ENCODE data around the gene LRCH4.

Gene LRCH4

DNA sequence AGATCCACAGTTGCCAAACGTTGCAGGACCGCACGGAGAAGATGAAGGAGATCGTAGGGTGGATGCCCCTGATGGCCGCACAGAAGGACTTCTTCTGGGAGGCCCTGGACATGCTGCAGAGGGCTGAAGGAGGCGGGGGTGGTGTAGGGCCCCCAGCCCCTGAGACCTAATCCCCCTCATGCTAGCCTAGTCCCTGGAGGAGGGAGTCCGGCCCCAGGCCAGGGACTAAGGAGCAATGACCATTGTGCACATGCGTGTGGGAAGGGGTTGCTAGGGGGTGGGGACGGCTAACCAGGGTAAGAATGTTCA, 14.8 kb upstream of the LRCH4 start:
- Histone ChIP-seq H3K36me3 (ENCODE audit: insufficient read depth, low read length) (no peaks in the 10 kb centered on the region), H3K27me3 (ENCODE audit: insufficient read depth, low read length) (no peaks in the 10 kb centered on the region), H2AFZ (ENCODE audit: low read depth, low read length) (no peak overlapping the region), H3K9me3 (ENCODE audit: low read length) (no peaks in the 10 kb centered on the region), H3K4me1 (ENCODE audit: insufficient read depth, low read length) (peaks cover 33% of the 10 kb centered on the region), H3K4me3 (ENCODE audit: low read length) (no peak overlapping the region)

DNA sequence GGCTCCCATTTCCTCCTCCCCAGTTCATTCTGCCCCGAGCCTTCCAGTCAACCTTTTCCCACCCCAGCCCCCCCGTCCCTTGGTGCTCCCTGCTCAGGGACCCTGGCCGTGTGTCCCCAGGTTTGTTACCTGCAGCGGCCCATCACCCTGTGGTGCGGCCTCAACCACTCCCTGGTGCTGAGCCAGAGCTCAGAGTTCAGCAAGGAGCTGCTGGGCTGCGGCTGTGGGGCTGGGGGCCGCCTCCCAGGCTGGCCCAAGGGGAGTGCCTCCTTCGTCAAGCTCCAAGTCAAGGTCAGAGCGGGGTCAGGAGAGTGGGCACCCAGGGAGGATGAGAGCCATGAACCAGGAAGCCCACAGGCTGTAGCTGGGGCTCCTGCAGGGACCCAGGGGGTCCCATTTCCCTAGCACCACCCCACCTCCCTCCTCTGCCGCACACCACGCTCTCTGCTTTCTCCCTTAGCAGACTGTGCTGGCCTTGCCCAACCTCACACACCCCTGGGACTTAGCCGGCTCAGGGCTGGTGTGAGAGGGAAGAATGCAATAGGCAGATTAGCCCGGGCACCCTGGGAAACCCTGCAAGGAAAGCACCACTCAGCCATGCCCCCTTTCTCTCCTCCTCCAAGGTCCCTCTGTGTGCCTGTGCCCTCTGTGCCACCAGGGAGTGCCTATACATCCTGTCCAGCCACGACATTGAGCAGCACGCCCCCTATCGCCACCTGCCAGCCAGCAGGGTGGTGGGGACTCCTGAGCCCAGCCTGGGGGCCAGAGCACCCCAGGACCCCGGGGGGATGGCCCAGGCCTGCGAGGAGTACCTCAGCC, 14.2 kb upstream of the LRCH4 start:
- Histone ChIP-seq H3K4me1 (ENCODE audit: insufficient read depth, low read length) (peaks cover 33% of the 10 kb centered on the region), H3K9me3 (ENCODE audit: low read length) (no peaks in the 10 kb centered on the region), H3K27me3 (ENCODE audit: insufficient read depth, low read length) (no peaks in the 10 kb centered on the region), H3K4me3 (ENCODE audit: low read length) (no peak overlapping the region), H2AFZ (ENCODE audit: low read depth, low read length) (no peak overlapping the region), H3K36me3 (ENCODE audit: insufficient read depth, low read length) (no peaks in the 10 kb centered on the region)

DNA sequence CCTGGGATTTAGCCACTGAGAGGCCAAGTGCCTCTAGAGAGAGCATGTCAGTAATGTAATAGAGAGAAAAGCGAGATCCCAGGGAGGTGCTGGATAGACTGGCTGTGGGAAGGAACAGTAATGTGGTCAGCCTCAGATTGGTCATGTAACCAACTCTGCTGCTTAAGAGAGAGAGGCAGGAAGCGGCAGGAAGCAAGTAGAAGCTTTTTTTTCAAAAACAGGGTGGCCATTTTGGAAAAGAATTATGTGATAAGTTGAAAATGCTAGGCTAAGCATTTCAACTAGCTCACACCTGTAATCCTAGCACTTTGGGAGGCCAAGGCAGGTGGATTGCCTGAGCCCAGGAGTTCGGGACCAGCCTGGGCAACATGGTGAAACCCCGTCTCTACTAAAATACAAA, 12.5 kb upstream of the LRCH4 start:
- Histone ChIP-seq H3K9me3 (ENCODE audit: low read length) (no peaks in the 10 kb centered on the region), H3K4me3 (ENCODE audit: low read length) (no peak overlapping the region), H2AFZ (ENCODE audit: low read depth, low read length) (no peak overlapping the region), H3K27me3 (ENCODE audit: insufficient read depth, low read length) (no peaks in the 10 kb centered on the region), H3K4me1 (ENCODE audit: insufficient read depth, low read length) (peaks cover 30% of the 10 kb centered on the region), H3K36me3 (ENCODE audit: insufficient read depth, low read length) (no peaks in the 10 kb centered on the region)

DNA sequence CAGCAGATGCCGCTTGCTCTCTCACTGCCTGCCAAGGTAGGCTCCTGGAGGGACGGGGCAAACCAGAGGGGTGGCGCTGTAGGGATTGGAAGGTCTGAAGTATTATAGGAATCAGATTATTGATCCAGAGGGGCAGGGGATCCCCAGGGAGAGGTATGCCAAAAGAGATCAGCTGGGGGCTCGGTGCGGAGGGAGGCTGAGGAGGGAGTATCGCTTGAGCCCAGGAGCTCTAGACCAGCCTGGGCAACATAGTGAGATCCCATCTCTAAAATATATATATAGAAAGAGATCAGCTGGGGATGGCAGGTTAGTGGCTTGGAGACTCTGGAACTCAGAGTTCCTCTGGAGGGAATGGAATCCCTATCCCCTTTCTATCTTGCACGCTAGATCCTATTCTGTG, 9.3 kb upstream of the LRCH4 start:
- no peaks in the 10 kb centered on the region for H3K9me3 ChIP-seq (ENCODE audit: low read length)
- H3K27me3 ChIP-seq (ENCODE audit: insufficient read depth, low read length), result no peaks in the 10 kb centered on the region
- H3K36me3 ChIP-seq (ENCODE audit: insufficient read depth, low read length), result no peaks in the 10 kb centered on the region
- peaks cover under 1% of the 10 kb centered on the region for H3K4me1 ChIP-seq (ENCODE audit: insufficient read depth, low read length)
- no peak overlapping the region for H2AFZ ChIP-seq (ENCODE audit: low read depth, low read length)
- H3K4me3 ChIP-seq (ENCODE audit: low read length), result no peak overlapping the region

DNA sequence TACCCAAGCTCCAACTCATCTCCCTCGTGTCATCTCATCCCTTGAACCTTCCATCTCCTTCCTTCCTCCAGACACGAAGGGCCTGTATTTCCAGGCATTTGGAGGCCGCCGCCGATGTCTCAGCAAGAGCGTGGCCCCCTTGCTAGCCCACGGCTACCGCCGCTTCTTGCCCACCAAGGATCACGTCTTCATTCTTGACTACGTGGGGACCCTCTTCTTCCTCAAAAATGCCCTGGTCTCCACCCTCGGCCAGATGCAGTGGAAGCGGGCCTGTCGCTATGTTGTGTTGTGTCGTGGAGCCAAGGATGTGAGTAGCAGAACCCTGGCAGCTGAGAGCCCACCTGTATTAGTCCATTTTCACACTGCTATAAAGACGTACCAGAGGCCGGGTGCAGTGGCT, 5.7 kb upstream of the LRCH4 start:
- Histone ChIP-seq H2AFZ (ENCODE audit: low read depth, low read length) (no peak overlapping the region), H3K36me3 (ENCODE audit: insufficient read depth, low read length) (no peaks in the 10 kb centered on the region), H3K4me3 (ENCODE audit: low read length) (no peak overlapping the region), H3K9me3 (ENCODE audit: low read length) (no peaks in the 10 kb centered on the region), H3K4me1 (ENCODE audit: insufficient read depth, low read length) (peaks cover 5% of the 10 kb centered on the region), H3K27me3 (ENCODE audit: insufficient read depth, low read length) (no peaks in the 10 kb centered on the region)

DNA sequence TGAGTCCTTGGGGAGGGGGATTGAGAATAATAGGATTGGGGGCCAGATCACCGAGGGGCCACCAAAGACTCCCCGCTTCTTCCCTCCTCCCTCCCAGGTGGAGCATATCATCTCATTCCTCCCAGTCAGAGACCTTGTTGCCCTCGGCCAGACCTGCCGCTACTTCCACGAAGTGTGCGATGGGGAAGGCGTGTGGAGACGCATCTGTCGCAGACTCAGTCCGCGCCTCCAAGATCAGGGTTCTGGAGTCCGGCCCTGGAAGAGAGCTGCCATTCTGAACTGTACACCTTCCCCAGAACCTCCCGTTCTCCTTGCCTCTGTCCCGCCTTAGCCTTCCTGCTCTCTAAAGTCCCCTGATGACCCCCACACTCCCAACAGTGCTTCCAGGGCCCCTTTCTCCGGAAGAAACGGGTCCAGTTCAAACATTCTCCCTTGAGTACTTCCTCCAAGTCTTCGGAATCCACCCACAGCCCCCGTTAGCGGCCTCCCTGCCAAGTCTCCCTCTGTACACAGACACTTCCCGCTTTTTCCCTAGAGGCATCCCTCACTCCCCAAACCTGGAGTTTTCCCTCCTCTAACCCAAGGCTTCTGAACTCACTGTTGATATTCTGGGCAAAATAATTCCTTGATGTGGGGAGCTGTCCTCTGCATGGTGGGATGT, 4.3 kb upstream of the LRCH4 start:
- H2AFZ ChIP-seq (ENCODE audit: low read depth, low read length), result no peak overlapping the region
- no peaks in the 10 kb centered on the region for H3K27me3 ChIP-seq (ENCODE audit: insufficient read depth, low read length)
- H3K4me1 ChIP-seq (ENCODE audit: insufficient read depth, low read length), result peaks cover 8% of the 10 kb centered on the region
- H3K4me3 ChIP-seq (ENCODE audit: low read length), result no peak overlapping the region
- no peaks in the 10 kb centered on the region for H3K9me3 ChIP-seq (ENCODE audit: low read length)
- H3K36me3 ChIP-seq (ENCODE audit: insufficient read depth, low read length), result no peaks in the 10 kb centered on the region

DNA sequence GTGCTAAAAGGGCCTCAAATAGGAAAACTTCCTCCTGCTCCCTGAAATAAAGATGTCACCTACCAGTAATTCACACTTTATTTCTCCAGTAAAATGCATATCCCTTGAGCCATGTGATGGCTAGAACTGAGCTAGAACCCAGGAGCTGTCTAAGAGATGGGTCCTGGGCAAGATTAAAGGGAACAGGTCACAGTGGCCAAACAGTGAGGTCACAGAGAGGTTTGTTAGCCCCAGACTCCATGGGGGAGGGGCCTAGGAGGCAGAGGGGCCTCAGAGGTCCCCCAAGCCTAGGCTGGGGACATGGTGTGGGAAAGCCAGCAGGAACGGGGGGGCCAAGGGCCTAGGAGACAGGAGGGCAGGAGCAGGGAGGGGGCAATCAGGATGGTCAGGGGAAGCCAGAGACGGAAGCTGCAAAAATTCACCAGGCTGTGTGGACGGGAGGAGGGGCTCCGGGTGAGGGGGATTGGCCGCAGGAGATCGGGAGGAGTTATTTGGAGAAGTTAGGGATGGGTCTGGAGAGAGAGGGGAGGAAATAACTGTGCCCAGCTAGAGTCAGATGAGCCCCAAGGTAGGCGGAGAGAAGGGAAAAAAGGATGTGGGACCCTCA, 3.5 kb upstream of the LRCH4 start:
- no peak overlapping the region for H2AFZ ChIP-seq (ENCODE audit: low read depth, low read length)
- peaks cover 16% of the 10 kb centered on the region for H3K4me1 ChIP-seq (ENCODE audit: insufficient read depth, low read length)
- H3K27me3 ChIP-seq (ENCODE audit: insufficient read depth, low read length), result no peaks in the 10 kb centered on the region
- H3K9me3 ChIP-seq (ENCODE audit: low read length), result no peaks in the 10 kb centered on the region
- H3K4me3 ChIP-seq (ENCODE audit: low read length), result no peak overlapping the region
- H3K36me3 ChIP-seq (ENCODE audit: insufficient read depth, low read length), result no peaks in the 10 kb centered on the region

DNA sequence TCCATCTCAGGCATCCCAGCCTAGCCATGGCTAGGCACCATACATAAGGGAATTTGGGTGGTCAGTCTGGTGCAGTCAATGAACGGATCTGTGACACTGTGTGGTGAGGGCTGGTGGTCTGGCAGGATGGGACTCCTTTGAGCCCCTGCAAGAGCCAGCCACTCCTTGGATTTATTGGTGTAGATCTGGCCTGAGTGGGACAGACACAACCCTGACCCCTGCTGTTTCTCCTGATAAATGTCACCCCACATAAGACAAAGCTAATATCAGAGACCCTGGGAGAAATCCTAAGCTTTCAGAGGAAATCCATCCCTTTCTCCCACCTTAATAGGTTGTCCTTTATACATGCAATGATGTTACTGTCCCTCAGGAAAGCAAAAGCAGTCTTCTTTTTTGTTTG, 2.5 kb upstream of the LRCH4 start:
- H3K4me3 ChIP-seq (ENCODE audit: low read length), result no peak overlapping the region
- no peak overlapping the region for H2AFZ ChIP-seq (ENCODE audit: low read depth, low read length)
- peaks cover 24% of the 10 kb centered on the region for H3K4me1 ChIP-seq (ENCODE audit: insufficient read depth, low read length)
- H3K36me3 ChIP-seq (ENCODE audit: insufficient read depth, low read length), result peaks cover under 1% of the 10 kb centered on the region
- H3K27me3 ChIP-seq (ENCODE audit: insufficient read depth, low read length), result no peaks in the 10 kb centered on the region
- H3K9me3 ChIP-seq (ENCODE audit: low read length), result no peaks in the 10 kb centered on the region

DNA sequence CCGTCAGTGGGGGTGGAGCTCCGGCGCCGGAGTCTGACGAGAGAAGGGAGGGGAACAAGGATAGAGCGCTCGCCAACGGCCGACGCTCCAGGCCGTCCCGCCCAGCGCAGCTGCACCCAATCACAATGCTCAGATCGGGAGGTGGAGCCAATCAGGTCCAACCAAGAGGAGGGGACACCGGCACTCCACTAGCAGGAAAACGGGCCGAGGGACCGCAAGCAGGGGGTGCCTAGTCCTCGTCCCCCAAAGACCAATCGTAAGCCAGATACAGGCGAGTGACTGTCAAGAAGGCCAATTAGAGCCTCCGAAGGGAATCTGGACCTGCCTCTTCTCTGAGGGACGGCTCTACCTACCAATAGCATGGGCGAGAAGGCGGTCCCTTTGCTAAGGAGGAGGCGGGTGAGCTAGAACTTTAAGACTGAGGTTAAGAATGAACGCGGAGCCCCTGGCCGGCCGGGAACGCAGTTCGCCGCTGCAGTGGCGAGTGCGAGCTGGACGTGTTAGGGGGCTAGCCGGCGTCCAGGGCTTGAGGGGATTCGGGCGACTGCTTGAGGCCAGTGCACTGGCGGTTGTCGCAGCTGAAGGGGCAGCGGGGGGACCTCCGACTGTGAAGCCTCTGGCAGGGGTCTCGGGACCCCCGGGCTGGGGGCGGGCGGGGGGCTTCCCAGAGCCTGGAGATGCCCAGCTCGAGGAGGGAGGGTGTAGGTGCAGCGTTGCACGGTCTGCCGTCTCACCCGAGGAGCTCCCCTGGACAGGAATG, 517 bp upstream of the LRCH4 start, which contains the start of gene FBXO24:
Gene FBXO24 (plus strand): TSS at position 63 of the 760 bp plus-strand sequence. CDS start 298 bp downstream, at position 361.
- Histone ChIP-seq H2AFZ (ENCODE audit: low read depth, low read length) (peak within 1 kb of the TSS; percentile 2), H3K27me3 (ENCODE audit: insufficient read depth, low read length) (no peaks in the 10 kb centered on the region), H3K9me3 (ENCODE audit: low read length) (no peaks in the 10 kb centered on the region), H3K4me3 (ENCODE audit: low read length) (peak within 1 kb of the TSS; percentile 94), H3K4me1 (ENCODE audit: insufficient read depth, low read length) (peaks cover 26% of the 10 kb centered on the region), H3K36me3 (ENCODE audit: insufficient read depth, low read length) (peaks cover 15% of the 10 kb centered on the region)

DNA sequence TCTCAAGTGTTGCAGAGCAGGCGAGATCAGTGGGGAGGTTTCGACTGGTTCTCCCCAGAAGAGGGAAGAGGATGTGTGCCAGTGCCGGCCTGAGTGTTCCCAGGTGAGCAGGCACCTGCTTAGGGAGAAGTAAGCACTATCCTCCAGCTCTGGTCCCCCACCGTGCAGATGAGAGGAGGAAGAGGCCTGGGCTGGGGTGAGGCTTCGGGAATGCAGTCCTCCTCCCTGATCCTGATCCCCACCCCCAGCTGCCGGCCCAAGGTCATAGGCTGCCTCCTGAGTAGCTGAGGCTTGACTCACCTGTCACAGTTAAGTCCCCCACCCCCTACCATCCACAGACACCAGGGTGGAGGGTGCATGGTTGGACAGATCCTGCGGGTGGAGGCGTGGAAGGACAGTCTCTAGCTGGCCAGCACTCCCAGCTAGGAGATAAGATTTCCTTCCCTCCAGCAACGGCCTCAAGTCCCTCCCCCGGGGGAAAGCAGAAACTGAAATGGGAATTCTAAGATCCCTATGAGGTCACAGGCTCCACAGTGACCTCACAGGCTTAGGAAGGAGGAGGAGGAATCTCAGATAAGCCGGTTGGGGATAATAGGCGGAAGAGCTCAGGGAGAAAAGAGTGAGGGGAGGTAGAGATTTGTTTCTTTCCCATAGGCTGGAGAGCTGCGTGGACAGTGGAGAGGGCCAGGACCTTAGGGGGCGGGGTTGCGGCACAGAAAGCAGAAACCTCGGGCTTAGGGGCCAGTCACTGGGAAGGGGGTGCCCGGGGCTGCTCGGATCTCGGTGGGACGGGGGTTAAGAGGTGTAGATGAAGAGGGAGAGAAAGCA, 1.0 kb downstream of the LRCH4 start:
- peaks cover 26% of the 10 kb centered on the region for H3K4me1 ChIP-seq (ENCODE audit: insufficient read depth, low read length)
- no peak overlapping the region for H2AFZ ChIP-seq (ENCODE audit: low read depth, low read length)
- no peaks in the 10 kb centered on the region for H3K27me3 ChIP-seq (ENCODE audit: insufficient read depth, low read length)
- H3K4me3 ChIP-seq (ENCODE audit: low read length), result peak overlapping the region; percentile 94
- peaks cover 30% of the 10 kb centered on the region for H3K36me3 ChIP-seq (ENCODE audit: insufficient read depth, low read length)
- H3K9me3 ChIP-seq (ENCODE audit: low read length), result no peaks in the 10 kb centered on the region

DNA sequence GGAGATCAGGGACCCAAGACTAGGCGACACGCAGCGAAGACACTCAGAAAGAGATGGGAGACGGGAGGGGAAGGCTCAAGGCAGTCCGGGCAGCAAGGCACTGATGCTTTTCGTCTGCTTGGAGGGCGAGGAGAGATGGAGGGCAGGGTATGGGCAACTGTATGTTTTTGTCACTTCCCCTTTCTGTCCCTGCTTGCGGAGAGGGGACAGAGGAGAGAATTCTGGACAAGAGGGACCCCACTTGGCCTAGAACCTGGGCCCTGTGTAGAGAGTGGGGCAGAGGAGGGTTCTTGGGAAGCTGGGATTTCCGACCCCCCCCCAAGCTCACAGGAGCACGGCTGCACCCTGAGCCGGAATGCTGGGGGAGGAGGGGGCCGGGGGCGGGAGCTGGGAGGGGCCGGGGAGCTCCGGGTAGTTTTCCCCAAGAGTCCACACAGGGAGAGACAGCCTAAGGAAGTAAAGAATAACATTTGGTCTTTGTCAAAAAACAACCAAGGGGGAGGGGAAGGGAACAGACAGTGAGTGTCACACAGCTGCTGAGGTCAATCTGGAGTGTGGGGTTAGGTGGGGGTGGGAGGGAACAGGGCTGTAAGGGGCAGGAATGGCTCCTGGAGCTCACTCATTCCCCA, 1.8 kb downstream of the LRCH4 start:
- Histone ChIP-seq H3K9me3 (ENCODE audit: low read length) (no peaks in the 10 kb centered on the region), H3K4me1 (ENCODE audit: insufficient read depth, low read length) (peaks cover 24% of the 10 kb centered on the region), H3K27me3 (ENCODE audit: insufficient read depth, low read length) (no peaks in the 10 kb centered on the region), H2AFZ (ENCODE audit: low read depth, low read length) (no peak overlapping the region), H3K4me3 (ENCODE audit: low read length) (peak overlapping the region; percentile 94), H3K36me3 (ENCODE audit: insufficient read depth, low read length) (peaks cover 33% of the 10 kb centered on the region)

Data from neuron (in vitro differentiated cells).